ENCODE measurements around the gene GPX3.

DNA sequence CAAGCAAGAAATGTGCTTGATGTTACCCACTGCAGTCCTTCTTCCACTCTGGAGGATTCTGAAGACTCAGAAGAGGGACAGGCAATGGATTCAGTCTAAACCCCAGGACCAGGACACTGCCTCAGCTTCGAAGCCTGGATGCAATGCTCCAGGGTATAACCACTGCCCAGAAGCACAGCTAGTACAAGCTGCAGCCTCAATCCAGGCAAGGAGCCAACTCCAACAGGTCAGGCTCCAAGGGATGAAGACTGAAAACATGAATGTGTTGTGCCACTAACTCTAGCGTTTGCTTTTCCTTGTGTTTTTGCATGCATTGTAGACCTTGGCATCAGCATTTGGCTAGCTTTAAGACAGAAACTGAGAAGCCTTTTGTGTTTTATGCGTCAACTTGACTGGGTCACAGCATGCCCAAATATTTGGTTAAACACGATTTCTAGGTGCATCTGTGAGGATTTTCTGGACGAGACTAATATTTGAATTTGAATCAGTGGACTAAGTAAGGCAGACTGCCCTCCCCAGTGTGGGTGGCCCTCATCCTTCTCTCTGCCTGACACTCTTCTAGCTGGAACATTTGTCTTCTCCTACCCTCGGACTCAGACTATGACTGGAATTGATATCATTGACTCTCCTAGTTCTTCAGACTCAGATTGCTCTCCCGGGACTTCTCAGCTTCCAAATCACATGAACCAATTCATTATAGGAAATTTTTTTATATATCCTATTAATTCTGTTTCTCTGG lies 20.5 kb upstream of the GPX3 start:
- TF ChIP-seq, protein P1, sequence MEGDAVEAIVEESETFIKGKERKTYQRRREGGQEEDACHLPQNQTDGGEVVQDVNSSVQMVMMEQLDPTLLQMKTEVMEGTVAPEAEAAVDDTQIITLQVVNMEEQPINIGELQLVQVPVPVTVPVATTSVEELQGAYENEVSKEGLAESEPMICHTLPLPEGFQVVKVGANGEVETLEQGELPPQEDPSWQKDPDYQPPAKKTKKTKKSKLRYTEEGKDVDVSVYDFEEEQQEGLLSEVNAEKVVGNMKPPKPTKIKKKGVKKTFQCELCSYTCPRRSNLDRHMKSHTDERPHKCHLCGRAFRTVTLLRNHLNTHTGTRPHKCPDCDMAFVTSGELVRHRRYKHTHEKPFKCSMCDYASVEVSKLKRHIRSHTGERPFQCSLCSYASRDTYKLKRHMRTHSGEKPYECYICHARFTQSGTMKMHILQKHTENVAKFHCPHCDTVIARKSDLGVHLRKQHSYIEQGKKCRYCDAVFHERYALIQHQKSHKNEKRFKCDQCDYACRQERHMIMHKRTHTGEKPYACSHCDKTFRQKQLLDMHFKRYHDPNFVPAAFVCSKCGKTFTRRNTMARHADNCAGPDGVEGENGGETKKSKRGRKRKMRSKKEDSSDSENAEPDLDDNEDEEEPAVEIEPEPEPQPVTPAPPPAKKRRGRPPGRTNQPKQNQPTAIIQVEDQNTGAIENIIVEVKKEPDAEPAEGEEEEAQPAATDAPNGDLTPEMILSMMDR (IDR thresholded peaks at IDR 0.05), result no peak
- no peak for TF ChIP-seq POLR2A (IDR thresholded peaks at IDR 0.05)
